Left colon (tissue), 2 donors: Measurements from ENCODE around the gene HMGCR. TPM values are rescaled to one million over a fixed set of nuclear protein-coding genes. Genes with fewer than 3 reads are reported as not detected.
"Not testable (repeated sequence)": the region's sequence is repeated elsewhere in the genome, so short reads cannot be mapped to it uniquely, and the experiment has no call there.

Source experiments
- ATAC-seq: fragments of 200-7000 bp; cut with Tn5 transposase; one replicate; pipeline ENCODE4 v1.9.1; 2020; ENCODE audit warnings: mild to moderate bottlenecking, moderate library complexity
- DNase-seq, 2 donors: peaks; one replicate each; pipeline ENCODE4 v3.0.0-alpha.2; 2020
- intact Hi-C, 2 donors: fragments of 100-400 bp; cut with DNase I in 1 of 2; cut with micrococcal nuclease in 1 of 2; formaldehyde crosslinking; loops; one replicate each; pipeline versions ENCODE4 v1.11.2 to v1.14.0; 2022; cut with DNase I, micrococcal nuclease
- long read RNA-seq: library from polyadenylated mRNA; unstranded; transcript quantifications from one replicate; pipeline ENCODE4 v2.0.0, GENCODE V29; 2021
- total RNA-seq, 2 donors: library from RNA; stranded (reverse); fragmentation: NEBNext Ultra II Directional; extraction: Animal tissue kit (Norgen Biotek cat#: 25700); gene quantifications; one replicate each; pipeline ENCODE4 v1.2.1, GENCODE V29; 2021
- donor health status: DM: no; HTN: no; CAD: no.
- donor health status: DM: yes; HTN: yes; CAD: no.

Gene HMGCR
- 100 to 1,000 TPM; 182 to 293 TPM for total RNA-seq
- long read RNA-seq, full-length matches to known transcripts = 145 of 186 reads
- long read RNA-seq, partial matches to known transcripts = 33 of 186 reads
- long read RNA-seq, other reads (novel, unspliced or antisense) = 8 of 186 reads

DNA sequence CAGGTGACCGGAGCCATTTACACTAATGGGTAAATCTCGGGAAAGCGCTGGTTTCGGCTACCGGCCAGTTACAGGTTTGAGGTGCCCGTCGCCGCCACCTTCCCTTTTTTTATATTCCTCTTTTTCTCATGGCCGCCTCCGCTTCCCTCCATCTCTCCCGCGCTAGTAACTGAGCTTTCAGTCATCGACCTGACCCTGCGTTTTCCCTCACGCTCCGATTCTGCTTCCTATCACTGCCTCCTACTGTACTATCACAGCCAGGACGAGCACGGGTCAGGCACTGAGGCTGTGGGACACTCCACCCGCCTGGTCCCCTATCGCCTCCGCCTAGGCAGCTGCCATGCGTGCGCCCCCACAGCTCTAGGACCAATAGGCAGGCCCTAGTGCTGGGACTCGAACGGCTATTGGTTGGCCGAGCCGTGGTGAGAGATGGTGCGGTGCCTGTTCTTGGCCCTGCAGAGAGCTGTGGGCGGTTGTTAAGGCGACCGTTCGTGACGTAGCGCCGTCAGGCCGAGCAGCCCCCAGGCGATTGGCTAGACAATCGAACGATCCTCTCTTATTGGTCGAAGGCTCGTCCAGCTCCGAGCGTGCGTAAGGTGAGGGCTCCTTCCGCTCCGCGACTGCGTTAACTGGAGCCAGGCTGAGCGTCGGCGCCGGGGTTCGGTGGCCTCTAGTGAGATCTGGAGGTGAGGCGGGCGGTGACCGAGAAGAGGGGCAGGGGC lies at the start of gene HMGCR:
Gene HMGCR (plus strand): TSS at position 606 of the 722 bp plus-strand sequence. CDS start 5,386 bp downstream, outside the sequence.
- ATAC-seq (peak; percentile 89), DNase-seq (peak; percentile 98 to 100)
- intact Hi-C loops = loop anchor here in 1 of 2 donors (5.0 kb wide), 1 partner anchor 94 kb away; no protein-coding TSS in a partner anchor

DNA sequence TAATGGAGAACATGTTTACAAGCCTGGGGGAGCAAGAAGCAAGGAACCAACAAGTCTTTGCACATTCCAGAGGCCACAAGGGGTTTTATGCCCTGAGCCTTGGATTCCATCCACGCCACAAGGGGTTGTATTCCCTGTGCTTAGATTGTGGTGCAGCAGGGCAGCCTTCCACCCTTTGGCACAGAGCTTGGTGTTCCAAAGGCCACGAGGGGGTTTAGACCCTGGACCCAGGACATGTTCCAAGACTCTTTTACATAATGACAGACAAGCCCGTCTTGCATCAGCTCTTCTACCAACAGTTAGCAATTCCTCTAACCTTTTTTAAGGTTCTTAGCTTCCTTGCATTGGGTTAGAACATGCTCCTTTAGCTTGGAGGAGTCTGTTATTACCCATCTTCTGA lies 45.2 kb upstream of the HMGCR start:
- DNase-seq, ATAC-seq, intact Hi-C loops: not testable (repeated sequence)

DNA sequence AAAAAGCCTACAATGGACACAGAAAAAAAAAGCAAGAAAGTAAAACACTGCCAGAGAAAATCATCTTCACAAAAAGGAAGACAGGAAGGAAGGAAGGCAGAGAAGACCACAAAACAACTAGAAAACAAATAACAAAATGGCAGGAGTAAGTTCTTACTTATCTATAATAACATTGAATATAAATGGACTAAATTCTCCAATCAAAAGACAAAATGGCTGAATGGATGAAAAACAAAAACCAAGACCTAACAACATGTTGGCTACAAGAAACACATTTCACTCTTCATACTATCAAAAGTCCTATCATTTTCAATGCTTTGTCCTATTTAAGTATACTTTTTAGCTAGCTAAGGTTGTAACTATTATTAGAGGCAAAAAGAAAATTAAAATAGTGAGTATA lies 36.9 kb upstream of the HMGCR start:
- no peak for ATAC-seq
- DNase-seq = no peak
- intact Hi-C loops = no loop called here

DNA sequence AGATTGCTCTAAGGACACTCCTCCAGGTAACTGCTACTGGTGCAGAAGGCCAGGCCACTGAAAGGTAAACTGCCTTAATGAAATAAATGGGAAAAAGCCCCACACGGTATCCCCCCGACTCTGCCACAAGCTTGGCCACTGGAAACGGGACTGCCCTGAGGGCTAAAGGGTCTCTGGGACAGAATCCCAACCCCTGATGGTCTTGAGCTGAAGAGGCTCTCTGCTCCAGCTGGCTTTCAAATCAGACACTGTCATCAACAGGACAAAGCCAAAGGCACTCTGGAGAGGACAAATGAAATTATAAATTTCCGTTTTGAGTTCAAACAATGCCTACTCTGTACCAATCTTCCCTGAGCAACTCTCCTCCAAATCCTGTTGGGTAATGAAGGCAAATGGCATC lies 33.6 kb upstream of the HMGCR start:
- intact Hi-C loops = no loop called here
- DNase-seq (no peak), ATAC-seq (no peak)

DNA sequence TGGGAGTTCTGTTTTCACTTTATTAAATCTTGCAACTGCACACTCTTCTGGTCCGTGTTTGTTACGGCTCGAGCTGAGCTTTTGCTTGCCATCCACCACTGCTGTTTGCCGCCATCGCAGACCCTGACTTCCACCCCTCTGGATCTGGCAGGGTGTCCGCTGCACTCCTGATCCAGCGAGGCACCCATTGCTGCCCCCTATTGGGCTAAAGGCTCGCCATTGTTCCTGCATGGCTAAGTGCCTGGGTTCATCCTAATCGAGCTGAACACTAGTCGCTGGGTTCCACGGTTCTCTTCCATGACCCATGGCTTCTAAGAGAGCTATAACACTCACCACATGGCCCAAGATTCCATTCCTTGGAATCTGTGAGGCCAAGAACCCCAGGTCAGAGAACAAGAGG lies 32.5 kb upstream of the HMGCR start:
- DNase-seq, ATAC-seq, intact Hi-C loops: not testable (repeated sequence)

DNA sequence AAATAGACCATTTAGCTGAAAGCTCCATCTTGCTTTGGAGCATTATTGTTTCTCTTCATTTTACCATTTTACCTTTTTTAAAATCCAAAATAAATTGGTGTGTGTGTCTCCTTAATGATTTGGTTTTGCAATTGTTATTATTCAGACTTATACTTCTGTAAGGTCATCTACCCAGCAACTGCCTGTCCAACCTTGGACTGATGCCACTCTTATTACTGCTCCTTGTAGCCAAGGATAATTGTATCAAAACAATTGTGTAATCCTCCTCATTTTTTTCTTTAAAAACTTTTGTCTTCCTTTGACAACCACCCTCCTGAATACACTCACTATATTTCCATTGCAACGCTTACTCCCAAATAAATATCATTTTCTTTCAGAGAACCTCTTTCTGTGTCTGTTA lies 30.3 kb upstream of the HMGCR start:
- DNase-seq (no peak), ATAC-seq (no peak)
- intact Hi-C loops = no loop called here

DNA sequence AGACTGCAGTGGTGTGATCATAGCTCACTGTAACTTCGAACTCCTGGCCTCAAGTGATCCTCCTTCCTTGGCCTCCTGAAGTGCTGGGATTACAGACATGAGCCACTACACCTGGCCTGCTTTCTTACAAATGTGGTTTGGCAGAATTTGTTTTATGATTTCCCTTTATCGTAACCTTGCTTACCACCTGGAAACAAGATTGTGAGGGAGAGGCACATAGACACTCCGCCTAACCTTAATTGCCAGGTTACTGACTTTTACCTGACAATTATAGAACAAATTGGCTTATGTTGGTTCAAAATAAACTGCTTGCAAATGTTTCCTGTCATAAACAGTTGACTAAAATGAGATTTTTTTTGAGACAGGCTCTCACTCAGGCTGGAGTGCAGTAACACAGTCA lies 26.8 kb upstream of the HMGCR start:
- peak; percentile 91 for ATAC-seq
- intact Hi-C loops = no loop called here
- no peak for DNase-seq

DNA sequence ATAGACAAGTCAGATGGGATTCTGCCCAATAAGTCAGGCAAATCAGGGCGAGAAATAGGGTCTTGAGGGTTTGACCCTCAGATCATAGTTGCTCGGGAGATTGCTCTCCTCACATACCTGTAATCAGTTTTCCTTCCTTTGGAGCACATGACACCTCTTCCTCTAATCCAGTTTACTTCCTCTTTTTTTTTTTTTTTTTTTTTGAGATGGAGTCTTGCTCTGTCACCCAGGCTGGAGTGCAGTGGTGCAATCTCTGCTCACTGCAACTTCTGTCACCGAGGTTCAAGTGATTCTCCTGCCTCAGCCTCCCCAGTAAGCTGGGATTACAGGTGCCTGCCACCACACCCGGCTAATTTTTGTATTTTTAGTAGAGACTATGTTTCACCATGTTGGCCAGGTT lies 17.9 kb upstream of the HMGCR start:
- intact Hi-C loops, DNase-seq, ATAC-seq: not testable (repeated sequence)

DNA sequence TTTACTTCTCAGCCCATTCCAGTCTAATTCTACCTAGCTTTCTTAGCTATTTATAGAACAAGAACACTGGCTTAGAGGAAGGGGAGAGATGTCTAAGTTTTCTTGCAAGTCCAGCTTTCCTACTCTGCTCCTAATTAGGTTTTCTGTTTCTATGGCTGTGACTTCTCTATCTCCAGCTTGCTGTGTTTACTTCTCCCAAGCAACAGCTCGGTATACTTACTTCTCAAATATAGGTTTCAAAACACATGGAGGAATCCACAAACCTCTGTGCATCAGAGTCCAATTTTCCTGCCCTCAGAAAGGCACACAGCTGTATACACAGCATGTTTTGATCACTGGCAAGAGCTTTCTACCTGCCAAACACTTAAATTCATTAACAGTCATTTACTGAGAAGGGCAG lies 17.4 kb upstream of the HMGCR start:
- intact Hi-C loops = no loop called here
- ATAC-seq (no peak), DNase-seq (no peak)

DNA sequence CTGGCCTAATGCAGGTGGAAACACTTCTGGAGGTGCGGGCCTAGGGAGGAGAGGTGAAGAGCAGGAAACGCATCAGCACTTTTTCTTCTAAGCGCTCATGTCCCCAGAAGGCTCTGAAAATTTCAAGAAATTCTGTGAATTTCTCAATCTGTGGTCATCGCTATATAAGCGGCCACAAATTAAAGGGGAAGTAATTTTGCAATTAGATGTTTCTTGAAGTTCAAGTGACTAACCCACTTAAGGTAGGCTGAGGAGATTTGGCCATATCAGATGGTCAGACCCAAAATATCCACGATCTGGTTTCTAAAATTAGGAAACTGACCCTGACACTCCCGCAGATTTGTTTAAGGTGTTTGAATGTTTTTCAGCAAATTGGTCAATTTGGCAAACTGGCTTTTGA lies 16.6 kb upstream of the HMGCR start:
- ATAC-seq = no peak
- intact Hi-C loops = no loop called here
- DNase-seq = no peak

DNA sequence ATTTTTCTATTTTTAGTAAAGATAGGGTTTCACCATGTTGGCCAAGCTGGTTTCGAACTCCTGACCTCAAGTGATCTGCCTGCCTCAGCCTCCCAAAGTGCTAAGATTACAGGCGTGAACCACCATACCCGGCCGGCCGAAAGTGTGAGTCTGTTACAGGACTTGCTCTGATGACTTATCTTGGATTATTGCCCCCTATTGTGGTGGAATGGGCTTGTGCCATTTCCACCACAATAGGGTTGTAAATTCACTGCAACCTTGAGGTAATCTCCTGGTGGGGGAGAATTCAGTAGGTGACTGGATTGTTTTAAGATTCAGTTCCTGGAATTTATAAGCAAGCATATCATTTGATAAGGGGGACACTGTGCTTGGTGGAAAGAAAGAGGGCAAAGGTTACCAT lies 15.0 kb upstream of the HMGCR start:
- intact Hi-C loops = no loop called here
- ATAC-seq = peak; percentile 84
- DNase-seq = no peak

DNA sequence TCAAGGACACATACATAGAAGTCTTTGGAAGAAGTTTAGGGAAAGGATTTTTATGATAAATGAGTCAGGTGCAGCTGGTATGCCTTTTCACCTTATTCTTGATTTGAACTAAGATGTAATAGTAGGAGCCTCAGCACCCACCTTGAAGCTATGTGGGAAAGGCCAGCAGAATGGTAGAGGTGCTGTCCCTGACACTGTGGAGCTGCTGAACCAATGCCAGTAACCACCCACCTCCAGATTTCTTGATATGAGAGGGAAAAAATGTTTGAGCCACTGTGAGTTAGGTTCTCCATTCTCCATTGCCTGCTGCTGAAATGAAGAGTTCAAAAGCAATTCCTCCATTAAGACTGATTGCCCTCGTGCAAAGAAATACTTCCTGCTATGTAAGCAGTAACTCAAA lies 12.2 kb upstream of the HMGCR start:
- no peak for DNase-seq
- intact Hi-C loops = no loop called here
- ATAC-seq = no peak

DNA sequence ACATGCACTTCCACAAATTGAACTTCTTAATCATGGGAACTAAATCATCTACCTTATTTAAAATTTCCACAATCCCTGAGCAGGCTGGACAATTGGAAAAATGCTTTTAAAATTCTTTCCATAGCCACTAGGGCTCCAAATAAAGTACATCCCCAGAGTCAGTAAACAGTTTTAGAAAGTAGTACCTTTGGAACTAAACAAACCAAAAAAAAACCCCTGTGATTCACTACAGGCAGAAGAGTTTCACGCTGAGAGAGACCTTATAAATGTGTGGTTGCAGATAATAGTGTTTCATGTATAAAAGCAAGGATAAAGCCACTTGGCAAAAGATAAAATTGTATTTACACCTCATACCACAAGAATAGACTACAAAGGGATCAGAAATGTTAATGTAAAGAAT lies 11.8 kb upstream of the HMGCR start:
- ATAC-seq = no peak
- no peak for DNase-seq
- intact Hi-C loops = no loop called here

DNA sequence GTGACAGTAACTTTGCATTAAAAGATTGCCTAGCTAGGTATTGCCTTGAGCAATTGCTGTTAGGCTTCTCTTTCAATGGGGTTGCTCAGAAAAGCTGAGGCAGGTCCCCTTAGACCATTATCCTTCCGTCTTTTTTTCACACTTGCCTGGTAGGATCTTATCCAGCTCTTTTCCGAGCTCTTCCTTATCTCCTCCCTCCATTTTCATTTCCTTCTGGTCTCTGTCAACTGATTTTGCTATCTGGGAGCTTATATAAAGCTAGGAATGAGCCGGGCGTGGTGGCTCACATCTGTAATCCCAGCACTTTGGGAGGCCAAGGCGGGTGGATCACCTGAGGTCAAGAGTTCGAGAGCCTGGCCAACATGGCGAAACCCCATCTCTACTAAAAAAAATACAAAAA lies 6.6 kb upstream of the HMGCR start:
- DNase-seq (no peak), ATAC-seq (peak; percentile 56)
- intact Hi-C loops = no loop called here

DNA sequence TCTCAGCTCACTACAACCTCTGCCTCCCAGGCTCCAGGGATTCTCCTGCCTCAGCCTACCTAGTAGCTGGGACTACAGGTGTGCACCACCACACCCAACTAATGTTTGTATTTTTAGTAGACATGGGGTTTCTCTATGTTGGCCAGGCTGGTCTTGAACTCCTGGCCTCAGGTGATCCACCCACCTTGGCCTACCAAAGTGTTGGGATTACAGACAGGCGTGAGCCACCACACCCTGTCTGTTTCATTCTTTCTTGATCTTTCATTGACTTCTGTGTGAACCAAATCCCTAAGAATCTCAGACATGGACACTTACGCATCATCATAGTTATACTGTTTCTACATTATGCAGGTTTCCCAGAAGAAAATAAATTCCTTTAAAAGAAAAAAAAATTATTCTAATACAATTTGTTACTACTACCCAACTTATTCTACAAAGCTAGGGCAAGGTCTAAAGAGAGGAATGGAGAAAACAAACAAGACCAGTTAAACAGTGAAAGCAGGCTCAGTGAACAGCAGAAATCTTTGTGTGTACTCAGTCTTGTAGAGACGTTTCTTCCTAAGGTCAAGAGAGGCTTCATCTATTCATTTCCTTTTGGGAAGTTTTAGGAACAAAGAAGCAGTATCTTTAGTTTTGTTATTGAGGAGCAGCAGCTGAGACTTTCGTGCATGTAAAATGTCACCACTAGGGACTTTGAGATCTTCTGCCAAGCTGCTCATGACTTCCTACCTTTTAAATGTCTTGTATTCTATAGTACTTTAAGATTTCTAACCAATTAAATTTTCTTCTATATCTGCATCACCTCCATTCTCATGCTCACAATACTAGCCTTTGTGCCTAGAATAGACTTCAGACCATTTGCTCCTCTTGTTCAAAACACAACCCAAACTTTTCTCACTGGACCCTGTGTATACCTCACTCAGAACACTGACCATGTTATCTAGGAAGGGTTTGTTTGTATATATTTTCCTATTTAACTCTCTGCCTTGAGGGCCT lies 5.6 kb upstream of the HMGCR start:
- DNase-seq (no peak), ATAC-seq (no peak)
- intact Hi-C loops = no loop called here

DNA sequence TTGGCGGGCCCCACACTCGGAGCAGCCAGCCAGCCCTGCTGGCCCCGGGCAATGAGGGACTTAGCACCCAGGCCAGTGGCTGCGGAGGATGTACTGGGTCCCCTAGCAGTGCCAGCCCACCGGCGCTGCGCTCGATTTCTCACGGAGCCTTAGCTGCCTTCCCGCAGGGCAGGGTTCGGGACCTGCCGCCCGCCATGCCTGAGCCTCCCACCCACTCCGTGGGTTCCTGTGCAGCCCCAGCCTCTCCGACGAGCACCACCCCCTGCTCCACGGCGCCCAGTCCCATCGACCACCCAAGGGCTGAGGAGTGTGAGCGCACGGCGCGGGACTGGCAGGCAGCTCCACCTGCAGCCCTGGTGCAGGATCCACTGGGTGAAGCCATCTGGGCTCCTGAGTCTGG lies 3.3 kb upstream of the HMGCR start:
- ATAC-seq, intact Hi-C loops, DNase-seq: not testable (repeated sequence)

DNA sequence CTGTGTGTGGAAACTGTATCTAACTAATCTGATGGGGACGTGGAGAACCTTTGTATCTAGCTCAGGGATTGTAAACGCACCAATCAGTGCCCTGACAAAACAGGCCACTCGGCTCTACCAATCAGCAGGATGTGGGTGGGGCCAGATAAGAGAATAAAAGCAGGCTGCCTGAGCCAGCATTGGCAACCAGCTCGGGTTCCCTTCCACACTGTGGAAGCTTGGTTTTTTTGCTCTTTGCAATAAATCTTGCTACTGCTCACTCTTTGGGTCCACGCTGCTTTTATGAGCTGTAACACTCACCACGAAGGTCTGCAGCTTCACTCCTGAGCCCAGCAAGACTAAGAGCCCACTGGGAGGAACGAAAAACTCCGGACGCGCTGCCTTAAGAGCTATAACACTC lies 2.6 kb upstream of the HMGCR start:
- intact Hi-C loops = not testable (repeated sequence)

DNA sequence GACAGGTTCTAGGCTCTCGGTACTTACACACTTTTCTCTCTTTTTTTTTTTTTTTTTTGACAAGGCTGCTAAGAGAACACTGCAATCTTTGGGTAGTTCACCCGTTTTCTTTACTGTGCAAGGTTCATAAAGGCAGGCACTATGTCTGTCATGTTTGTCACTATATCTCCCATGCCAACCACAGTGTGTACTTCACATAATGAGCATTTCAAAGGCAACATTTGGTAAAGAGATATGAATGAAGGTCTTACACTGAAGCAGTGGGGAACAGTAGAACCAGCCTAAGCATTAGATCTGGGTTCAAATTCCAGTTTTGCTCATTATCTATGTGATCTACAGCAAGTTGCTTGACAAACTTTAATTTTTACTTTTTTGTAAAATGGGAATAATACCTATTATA lies 1.5 kb upstream of the HMGCR start:
- ATAC-seq (no peak), DNase-seq (no peak)
- intact Hi-C loops = loop anchor here in 1 of 2 donors (5.0 kb wide), 1 partner anchor 93 kb away; no protein-coding TSS in a partner anchor

More for the DNA sequence above, 2.6 kb upstream of the HMGCR start:
- ATAC-seq, DNase-seq: not testable (repeated sequence)

DNA sequence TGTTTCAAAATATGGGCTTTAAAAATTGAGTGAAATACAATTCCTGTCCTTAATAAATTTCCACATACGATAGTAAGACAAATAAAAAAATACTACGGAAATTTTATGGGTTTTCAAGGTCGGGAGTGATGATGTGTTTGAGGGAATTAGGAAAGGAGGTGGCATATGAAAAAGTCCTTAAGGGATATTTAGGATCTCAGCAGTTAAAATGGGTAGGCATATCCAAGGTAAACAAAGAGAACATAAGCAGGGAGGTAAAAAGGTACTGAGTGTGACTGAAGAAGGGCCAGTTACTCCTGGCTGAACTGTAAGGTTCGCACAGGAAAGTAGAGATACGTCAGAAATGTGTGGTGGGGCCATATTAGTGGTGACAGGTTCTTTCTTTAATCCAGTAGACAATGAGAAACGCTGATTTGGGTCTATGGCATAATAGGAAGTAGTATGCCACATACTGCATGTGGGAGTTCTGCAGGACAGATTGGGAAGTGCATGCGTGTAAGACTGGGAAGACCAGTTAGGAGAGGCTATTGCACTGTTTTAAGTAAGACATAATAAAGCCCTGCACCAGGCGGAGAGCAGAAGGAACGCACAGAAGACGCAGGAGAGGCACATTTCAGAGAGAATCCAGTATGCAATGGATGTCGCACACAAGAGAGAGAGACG lies 937 bp upstream of the HMGCR start:
- peak in 1 of 2 donors; percentile 54 for DNase-seq
- intact Hi-C loops = loop anchor here in 1 of 2 donors (5.0 kb wide), 1 partner anchor 94 kb away; no protein-coding TSS in a partner anchor
- ATAC-seq = peak; percentile 65
